Keratinocyte (primary cell): ENCODE measurements around the gene TXNL4B. TPM values are rescaled to one million over a fixed set of nuclear protein-coding genes. Genes with fewer than 3 reads are reported as not detected.

Experiments used
- DNase-seq: peaks from one replicate; pipeline ENCODE4 v3.0.0-alpha.2; 2011; ENCODE audit warnings: low read depth, missing footprints, low spot score
- FAIRE-seq: peaks from 2 replicates; lab custom pipeline; 2011; peaks lifted over from hg19 to GRCh38; lab: Jason Lieb, UNC
- H2AFZ ChIP-seq: 2 replicates; pipeline ENCODE4 v1.6.0; 2012; ENCODE audit warnings: low read length, control low read depth, inconsistent platforms; ENCODE audit not compliant: control insufficient read depth
- H3K27ac ChIP-seq: 2 replicates; pipeline ENCODE4 v1.5.1; 2011; ENCODE audit warnings: low read length; ENCODE audit not compliant: control insufficient read depth, insufficient read depth
- H3K27me3 ChIP-seq: 3 replicates; pipeline ENCODE4 v1.6.0; 2011; ENCODE audit warnings: low read length; ENCODE audit not compliant: control insufficient read depth, insufficient read depth; ENCODE audit errors: extremely low read depth
- H3K36me3 ChIP-seq, 2 experiments: 2 replicates in 1 of 2; 3 replicates in 1 of 2; pipeline ENCODE4 v1.5.1; 2011; ENCODE audit warnings: low read length in 2 of 2, mild to moderate bottlenecking in 1 of 2; ENCODE audit not compliant: control insufficient read depth in 2 of 2, insufficient read depth in 2 of 2; ENCODE audit errors: extremely low read depth in 1 of 2
- H3K4me1 ChIP-seq: 3 replicates; pipeline ENCODE4 v1.5.1; 2011; ENCODE audit warnings: low read length; ENCODE audit not compliant: control insufficient read depth, insufficient read depth; ENCODE audit errors: extremely low read depth
- H3K4me2 ChIP-seq: 3 replicates; pipeline ENCODE4 v1.6.0; 2011; ENCODE audit warnings: low read depth, low read length; ENCODE audit not compliant: control insufficient read depth, insufficient read depth; ENCODE audit errors: extremely low read depth
- H3K4me3 ChIP-seq, 3 experiments: fragments of 200-600 bp in 1 of 3; sonication (generic) in 1 of 3; 2 replicates in 2 of 3; 3 replicates in 1 of 3; pipeline ENCODE4 v1.5.1; 2011 to 2016; ENCODE audit warnings: low read length in 3 of 3, mild to moderate bottlenecking in 3 of 3, control low read depth in 2 of 3, inconsistent platforms in 1 of 3, low read depth in 1 of 3, mixed read lengths in 1 of 3, mixed run types in 1 of 3, moderate library complexity in 1 of 3; ENCODE audit not compliant: control insufficient read depth in 2 of 3, insufficient read depth in 2 of 3; ENCODE audit errors: extremely low read depth in 1 of 3
- H3K79me2 ChIP-seq: 2 replicates; pipeline ENCODE4 v1.6.0; 2012; ENCODE audit warnings: low read length; ENCODE audit not compliant: control insufficient read depth, insufficient read depth
- H3K9ac ChIP-seq: 3 replicates; pipeline ENCODE4 v1.6.0; 2011; ENCODE audit warnings: low read length; ENCODE audit not compliant: control insufficient read depth, insufficient read depth; ENCODE audit errors: extremely low read depth
- H3K9me1 ChIP-seq: 3 replicates; pipeline ENCODE4 v1.6.0; 2011; ENCODE audit warnings: low read length; ENCODE audit not compliant: control insufficient read depth, insufficient read depth; ENCODE audit errors: extremely low read depth
- H3K9me3 ChIP-seq: 2 replicates; pipeline ENCODE4 v1.5.1; 2012; ENCODE audit warnings: low read depth, low read length; ENCODE audit not compliant: control insufficient read depth
- H4K20me1 ChIP-seq: 3 replicates; pipeline ENCODE4 v1.6.0; 2011; ENCODE audit warnings: low read length; ENCODE audit not compliant: control insufficient read depth, insufficient read depth; ENCODE audit errors: extremely low read depth
- CTCF ChIP-seq, 3 experiments: IDR thresholded peaks in 1 of 3; conservative IDR thresholded peaks in 1 of 3; optimal IDR thresholded peaks in 1 of 3; 2 replicates in 2 of 3; 3 replicates in 1 of 3; pipeline versions ENCODE3 to v1.5.1; 2011; ENCODE audit warnings: low read length in 3 of 3, mild to moderate bottlenecking in 3 of 3, moderate library complexity in 2 of 3, control low read depth in 1 of 3, inconsistent platforms in 1 of 3; ENCODE audit not compliant: insufficient read depth in 2 of 3; ENCODE audit errors: extremely low read depth in 1 of 3
- EZH2 ChIP-seq: IDR thresholded peaks from one replicate; pipeline ENCODE4 v1.6.1; 2012; ENCODE audit warnings: inconsistent platforms, mild to moderate bottlenecking, low read length, moderate library complexity
- dilution Hi-C: fragments of 300-500 bp; cut with MboI; formaldehyde crosslinking; loops from one replicate; pipeline ENCODE4 v1.7.0; 2020; ENCODE audit warnings: low sequenced_read_pairs; ENCODE audit not compliant: extremely low pct_ligation_motif_present
- polyA plus RNA-seq, 5 experiments: library from polyadenylated mRNA; depleted of rRNA in 3 of 5; stranded (reverse) in 3 of 5; stranded (forward) in 1 of 5; unstranded in 1 of 5; fragments of >200 nt; gene quantifications; 1 replicate in 1 of 5; 2 replicates in 3 of 5; 3 replicates in 1 of 5; pipeline versions ENCODE4 v1.2.1 to v1.2.3, GENCODE V29; 2011 to 2012; ENCODE audit warnings: missing spikeins in 2 of 5, low read depth in 1 of 5, low replicate concordance in 1 of 5

TXNL4B gene
- polyA plus RNA-seq, 1 donor (not counting 4 experiments of a cell fraction or from before 2014, with no cell fraction given), result 12.4 TPM

- Histone ChIP-seq H3K4me1 (no peaks in the 10 kb centered on the region), H2AFZ (no peak overlapping the region), H3K9ac (no peak overlapping the region), H3K9me1 (no peaks in the 10 kb centered on the region), H3K27ac (no peak overlapping the region), H3K4me3 (no peak overlapping the region), H3K36me3 (peaks cover 24 to 36% of the 10 kb centered on the region in 2 experiments), H3K27me3 (no peaks in the 10 kb centered on the region), H4K20me1 (no peaks in the 10 kb centered on the region), H3K79me2 (no peaks in the 10 kb centered on the region), H3K4me2 (no peak overlapping the region), H3K9me3 (no peaks in the 10 kb centered on the region)
- DNase-seq, result no peak
- TF ChIP-seq CTCF (optimal IDR thresholded peaks at IDR 0.05 in 1 of 3, IDR thresholded peaks at IDR 0.05 in 1 of 3, conservative IDR thresholded peaks at IDR 0.05 in 1 of 3; ENCODE audit: extremely low read depth in 1 of 3, insufficient read depth in 2 of 3, low read length in 3 of 3) (no peak), EZH2 (no peak)
- dilution Hi-C loops, result no loop called here
- no peak for FAIRE-seq
Observed at GRCh38 chr16:72113616-72113945, 20.2 kb upstream of the TXNL4B start.

DNA sequence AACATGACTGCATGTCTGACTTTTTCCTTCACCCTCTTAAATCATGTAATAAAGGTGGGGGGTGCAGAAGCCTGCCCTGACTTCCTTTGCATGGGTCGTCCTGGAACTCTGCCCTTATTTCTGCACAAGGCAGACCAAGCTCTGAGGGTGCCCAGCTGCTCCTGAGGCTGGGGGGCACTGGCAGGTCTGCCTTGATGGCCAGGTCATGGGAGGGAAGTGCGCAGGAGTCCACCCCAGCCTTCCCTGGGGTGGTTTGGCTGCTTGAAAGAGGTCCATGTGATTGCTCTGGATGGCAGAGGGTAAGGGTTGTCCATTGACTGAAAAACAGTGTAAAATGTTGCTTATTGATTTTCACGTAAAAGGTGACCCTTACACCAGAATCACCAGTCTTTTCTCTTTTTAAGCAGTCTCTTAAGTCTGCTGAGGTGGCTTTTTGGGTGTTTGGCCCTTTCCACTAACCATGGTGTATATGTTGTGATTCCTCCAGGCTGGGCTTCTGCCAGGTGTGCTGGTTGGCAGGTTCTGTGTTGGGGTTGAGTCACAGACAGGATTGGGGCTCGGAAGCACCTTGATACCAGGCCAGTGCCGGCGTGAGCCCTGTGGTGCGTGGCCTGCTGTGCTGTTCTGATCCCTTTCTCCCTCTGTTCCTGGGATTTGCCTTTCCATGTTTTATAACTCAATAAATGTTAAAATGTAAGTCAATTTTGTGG lies 19.6 kb upstream of the TXNL4B start:
- dilution Hi-C loops, result no loop called here
- H3K4me1 ChIP-seq, result no peaks in the 10 kb centered on the region
- DNase-seq, result no peak
- TF ChIP-seq EZH2 (no peak), CTCF (optimal IDR thresholded peaks at IDR 0.05 in 1 of 3, IDR thresholded peaks at IDR 0.05 in 1 of 3, conservative IDR thresholded peaks at IDR 0.05 in 1 of 3; ENCODE audit: extremely low read depth in 1 of 3, insufficient read depth in 2 of 3, low read length in 3 of 3) (no peak)
- H3K36me3 ChIP-seq, result peaks cover 29 to 38% of the 10 kb centered on the region in 2 experiments
- H3K27ac ChIP-seq, result no peak overlapping the region
- H2AFZ ChIP-seq, result no peak overlapping the region
- H3K4me2 ChIP-seq, result no peak overlapping the region
- no peaks in the 10 kb centered on the region for H3K9me3 ChIP-seq
- no peaks in the 10 kb centered on the region for H3K27me3 ChIP-seq
- H4K20me1 ChIP-seq, result no peaks in the 10 kb centered on the region
- FAIRE-seq, result no peak
- H3K4me3 ChIP-seq, result no peak overlapping the region
- H3K79me2 ChIP-seq, result no peaks in the 10 kb centered on the region
- no peaks in the 10 kb centered on the region for H3K9me1 ChIP-seq
- no peak overlapping the region for H3K9ac ChIP-seq
